Rectal smooth muscle tissue (tissue), 1 donor: ENCODE measurements around the gene RAP1GAP.

ENCODE experiments used
- H3K27ac ChIP-seq: one replicate; pipeline ENCODE4 v1.7.0; 2013; ENCODE audit warnings: low read depth, low read length, inconsistent platforms
- H3K27me3 ChIP-seq: one replicate; pipeline ENCODE4 v1.7.0; 2013; ENCODE audit warnings: low read length; ENCODE audit not compliant: control insufficient read depth, insufficient read depth
- H3K36me3 ChIP-seq: one replicate; pipeline ENCODE4 v1.7.0; 2013; ENCODE audit warnings: low read length; ENCODE audit not compliant: control insufficient read depth, insufficient read depth
- H3K4me1 ChIP-seq: one replicate; pipeline ENCODE4 v1.7.0; 2013; ENCODE audit warnings: low read length; ENCODE audit not compliant: control insufficient read depth, insufficient read depth
- H3K4me3 ChIP-seq: one replicate; pipeline ENCODE4 v1.7.0; 2013; ENCODE audit warnings: low read length
- H3K9ac ChIP-seq: one replicate; pipeline ENCODE4 v1.7.0; 2013; ENCODE audit warnings: low read length

RAP1GAP gene

DNA sequence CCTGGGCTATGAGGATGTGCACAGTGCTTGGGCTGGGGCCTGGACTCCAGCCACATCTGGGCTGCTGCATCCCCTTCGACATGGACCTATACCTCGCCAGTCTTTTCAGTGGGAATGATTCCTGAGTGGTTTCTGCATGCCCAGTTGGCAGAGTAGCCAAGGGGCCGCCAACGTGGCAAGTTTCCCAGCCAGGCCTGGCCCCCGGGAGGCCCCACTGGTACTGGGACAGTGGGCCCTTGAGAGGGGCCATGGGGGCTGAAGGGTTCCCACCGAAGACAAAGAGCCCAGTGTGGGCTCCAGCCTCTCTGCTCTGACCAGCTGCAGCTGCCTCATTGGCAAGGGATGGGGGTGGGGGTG lies 15.4 kb downstream of the RAP1GAP start:
- H3K27ac ChIP-seq, result no peak overlapping the region
- H3K4me1 ChIP-seq, result no peaks in the 10 kb centered on the region

DNA sequence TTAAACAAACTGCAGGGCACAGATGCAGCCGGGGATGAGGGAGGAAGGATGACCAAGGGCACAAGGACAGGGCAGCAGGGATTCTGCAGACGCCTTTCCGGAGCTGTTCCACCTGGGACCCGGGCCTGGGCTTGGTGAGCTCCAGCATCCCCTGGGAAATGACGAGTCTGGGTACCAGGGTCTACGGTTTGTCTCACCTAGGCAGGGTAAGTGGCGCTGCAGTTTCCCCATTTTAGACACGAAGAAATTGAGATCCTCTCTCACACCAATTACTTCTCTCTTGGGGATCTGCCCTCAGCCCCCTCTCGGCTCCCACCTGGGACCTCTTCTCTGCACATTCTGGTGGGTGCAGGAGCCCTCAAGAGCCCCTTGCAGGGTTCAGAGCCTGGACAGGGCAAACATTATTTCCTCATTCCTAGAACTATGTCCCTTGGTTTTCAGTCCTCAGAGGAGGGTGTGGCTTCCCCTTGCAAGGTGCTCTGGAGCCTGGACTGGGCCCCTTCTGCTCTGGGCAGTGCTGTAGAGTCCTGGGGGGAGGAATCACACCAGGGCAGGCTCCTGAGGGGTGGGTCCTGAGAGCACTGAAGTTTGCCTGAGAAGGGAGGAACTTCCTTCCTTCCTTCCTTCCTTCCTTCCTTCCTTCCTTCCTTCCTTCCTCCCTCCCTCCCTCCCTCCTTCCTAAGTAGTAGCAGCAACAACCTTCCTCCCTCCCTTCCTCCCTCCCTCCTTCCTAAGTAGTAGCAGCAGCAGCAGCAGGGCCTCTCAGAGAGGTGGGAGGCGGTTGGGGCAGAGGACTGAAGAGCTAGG lies 16.0 kb downstream of the RAP1GAP start:
- Histone ChIP-seq H3K4me1 (no peaks in the 10 kb centered on the region), H3K9ac (no peak overlapping the region), H3K36me3 (no peaks in the 10 kb centered on the region), H3K27me3 (no peaks in the 10 kb centered on the region), H3K4me3 (no peak overlapping the region), H3K27ac (no peak overlapping the region)

More for the DNA sequence above, 15.4 kb downstream of the RAP1GAP start:
- H3K36me3 ChIP-seq, result no peaks in the 10 kb centered on the region
- no peak overlapping the region for H3K4me3 ChIP-seq
- no peaks in the 10 kb centered on the region for H3K27me3 ChIP-seq
- H3K9ac ChIP-seq, result no peak overlapping the region

- no peak overlapping the region for H3K9ac ChIP-seq
Observed at GRCh38 chr1:21652101-21652936, 16.8 kb downstream of the RAP1GAP start.

GRCh38 chr1:21651214-21652042 lies 17.7 kb downstream of the RAP1GAP start:
- no peak overlapping the region for H3K27ac ChIP-seq
- no peak overlapping the region for H3K9ac ChIP-seq
- peaks cover 4% of the 10 kb centered on the region for H3K27me3 ChIP-seq
- H3K4me3 ChIP-seq, result peak overlapping the region; percentile 73
- H3K36me3 ChIP-seq, result no peaks in the 10 kb centered on the region
- H3K4me1 ChIP-seq, result no peaks in the 10 kb centered on the region

More at GRCh38 chr1:21652101-21652936, 16.8 kb downstream of the RAP1GAP start:
- Histone ChIP-seq H3K27me3 (peaks cover 2% of the 10 kb centered on the region), H3K27ac (no peak overlapping the region), H3K4me1 (no peaks in the 10 kb centered on the region), H3K4me3 (no peak overlapping the region), H3K36me3 (no peaks in the 10 kb centered on the region)

DNA sequence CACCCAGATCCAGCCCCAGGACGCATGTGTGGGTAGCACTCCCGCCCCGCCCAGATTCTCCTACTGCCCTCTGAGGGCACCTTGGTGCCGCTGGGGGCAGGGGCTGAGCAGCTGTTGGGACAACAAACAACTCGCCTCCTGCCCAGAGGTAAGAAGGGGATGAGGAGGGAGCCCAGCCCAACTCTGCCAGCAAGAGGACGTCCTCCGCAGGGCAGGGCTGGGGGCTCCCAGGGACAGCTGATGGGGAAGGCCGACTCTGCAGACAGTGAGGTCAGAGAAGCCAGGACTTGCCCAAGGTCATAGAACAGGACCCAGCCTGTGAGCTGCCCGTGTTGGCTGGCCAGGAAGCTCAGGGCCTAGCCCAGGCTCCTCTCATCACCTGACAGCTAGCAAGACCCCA lies 18.8 kb downstream of the RAP1GAP start:
- Histone ChIP-seq H3K4me3 (no peak overlapping the region), H3K36me3 (no peaks in the 10 kb centered on the region), H3K27me3 (peaks cover 4% of the 10 kb centered on the region), H3K27ac (no peak overlapping the region), H3K9ac (no peak overlapping the region), H3K4me1 (no peaks in the 10 kb centered on the region)

DNA sequence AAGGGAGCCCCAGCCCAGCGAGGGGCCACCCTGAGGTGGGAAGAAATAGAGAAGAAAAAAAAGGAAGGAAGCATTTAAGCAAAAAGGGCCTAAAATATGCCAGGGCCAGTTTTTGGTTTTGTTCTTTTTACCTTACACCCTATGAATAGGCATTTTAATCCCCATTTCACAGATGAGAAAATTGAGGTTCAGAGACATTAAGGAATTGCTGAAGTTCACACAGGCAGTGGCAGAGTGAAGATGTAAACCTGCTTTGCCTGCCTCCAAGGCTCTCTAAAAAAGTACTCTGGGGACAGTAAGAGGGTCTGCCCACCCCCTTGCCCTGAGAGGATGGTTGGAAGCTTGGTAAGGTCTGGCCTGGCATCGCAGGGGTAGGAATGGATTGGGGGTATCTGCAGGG lies 19.8 kb downstream of the RAP1GAP start:
- H3K27me3 ChIP-seq, result peaks cover 4% of the 10 kb centered on the region
- H3K4me1 ChIP-seq, result no peaks in the 10 kb centered on the region
- H3K27ac ChIP-seq, result no peak overlapping the region
- no peaks in the 10 kb centered on the region for H3K36me3 ChIP-seq
- H3K4me3 ChIP-seq, result no peak overlapping the region
- H3K9ac ChIP-seq, result no peak overlapping the region

GRCh38 chr1:21648791-21649190 lies 20.4 kb downstream of the RAP1GAP start:
- Histone ChIP-seq H3K4me3 (no peak overlapping the region), H3K27me3 (peaks cover 4% of the 10 kb centered on the region), H3K27ac (no peak overlapping the region), H3K9ac (no peak overlapping the region), H3K4me1 (no peaks in the 10 kb centered on the region), H3K36me3 (no peaks in the 10 kb centered on the region)

GRCh38 chr1:21648352-21648730 lies 20.8 kb downstream of the RAP1GAP start:
- Histone ChIP-seq H3K4me3 (no peak overlapping the region), H3K27me3 (peaks cover 4% of the 10 kb centered on the region), H3K36me3 (no peaks in the 10 kb centered on the region), H3K27ac (no peak overlapping the region), H3K4me1 (no peaks in the 10 kb centered on the region), H3K9ac (no peak overlapping the region)

- no peaks in the 10 kb centered on the region for H3K36me3 ChIP-seq
- no peak overlapping the region for H3K9ac ChIP-seq
- H3K4me3 ChIP-seq, result no peak overlapping the region
- no peaks in the 10 kb centered on the region for H3K4me1 ChIP-seq
- H3K27me3 ChIP-seq, result peaks cover 4% of the 10 kb centered on the region
- no peak overlapping the region for H3K27ac ChIP-seq
Observed at GRCh38 chr1:21647431-21648351, 21.5 kb downstream of the RAP1GAP start.

GRCh38 chr1:21645550-21645949 lies 23.6 kb downstream of the RAP1GAP start:
- no peaks in the 10 kb centered on the region for H3K4me1 ChIP-seq
- no peak overlapping the region for H3K4me3 ChIP-seq
- H3K27me3 ChIP-seq, result peaks cover 4% of the 10 kb centered on the region
- no peak overlapping the region for H3K27ac ChIP-seq
- H3K36me3 ChIP-seq, result no peaks in the 10 kb centered on the region
- no peak overlapping the region for H3K9ac ChIP-seq

- peaks cover 4% of the 10 kb centered on the region for H3K27me3 ChIP-seq
- H3K4me3 ChIP-seq, result no peak overlapping the region
- H3K36me3 ChIP-seq, result no peaks in the 10 kb centered on the region
- H3K9ac ChIP-seq, result no peak overlapping the region
- H3K4me1 ChIP-seq, result no peaks in the 10 kb centered on the region
- no peak overlapping the region for H3K27ac ChIP-seq
Observed at GRCh38 chr1:21644906-21645305, 24.3 kb downstream of the RAP1GAP start.
